ENCODE data around the gene NOP9.
"Not testable (repeated sequence)": the region's sequence is repeated elsewhere in the genome, so short reads cannot be mapped to it uniquely, and the experiment has no call there.

The NOP9 gene

DNA sequence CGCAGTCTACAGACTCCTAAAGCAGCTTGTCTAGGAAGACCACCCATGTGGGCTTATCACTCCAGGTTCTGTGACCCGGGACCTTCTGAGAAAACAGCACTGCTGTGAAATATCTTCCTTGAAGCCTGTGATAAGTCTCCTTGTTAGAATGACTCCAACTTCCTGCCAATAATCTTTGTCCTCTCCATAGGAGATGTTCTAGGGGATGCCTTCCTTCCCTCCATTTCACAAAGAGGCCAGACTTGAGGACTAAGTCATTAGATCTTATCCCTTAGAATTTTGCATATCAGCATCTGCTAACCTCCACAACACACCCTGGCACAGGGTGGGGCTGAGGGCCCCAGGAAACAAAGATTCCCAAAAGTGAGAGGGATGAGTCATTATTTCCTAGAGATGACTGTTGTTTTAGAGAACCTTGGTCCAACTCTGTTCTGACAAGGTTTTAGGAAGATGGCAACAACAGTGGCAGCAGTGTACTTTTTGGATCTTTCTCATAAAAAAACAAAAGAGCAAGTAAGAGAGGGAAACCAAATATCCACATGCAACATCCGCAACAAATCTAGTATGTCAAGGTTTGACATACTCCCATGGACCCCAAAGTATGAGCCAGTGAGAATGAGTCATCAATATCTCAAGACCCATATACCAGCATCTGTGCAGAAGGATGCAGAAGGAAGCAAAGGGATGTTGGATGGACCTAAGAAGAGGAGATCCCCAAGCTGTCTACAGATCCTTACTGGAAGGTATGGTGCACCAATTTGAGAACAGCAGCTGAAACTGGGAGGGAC is 17.7 kb downstream of the NOP9 start:
- ATAC-seq (replicated peaks; ENCODE audit: extremely low read depth, poor library complexity, severe bottlenecking) (no peak), DNase-seq (ENCODE audit: low spot score in 2 of 2) (no peak)
- Mint-ChIP-seq H3K27ac (ENCODE audit: low read depth) (no peak overlapping the region), H3K27me3 (no peaks in the 10 kb centered on the region), H3K36me3 (ENCODE audit: insufficient read depth) (peaks cover 4% of the 10 kb centered on the region), H3K9me3 (no peaks in the 10 kb centered on the region), H3K4me3 (no peak overlapping the region), H3K4me1 (peaks cover 46% of the 10 kb centered on the region)

DNA sequence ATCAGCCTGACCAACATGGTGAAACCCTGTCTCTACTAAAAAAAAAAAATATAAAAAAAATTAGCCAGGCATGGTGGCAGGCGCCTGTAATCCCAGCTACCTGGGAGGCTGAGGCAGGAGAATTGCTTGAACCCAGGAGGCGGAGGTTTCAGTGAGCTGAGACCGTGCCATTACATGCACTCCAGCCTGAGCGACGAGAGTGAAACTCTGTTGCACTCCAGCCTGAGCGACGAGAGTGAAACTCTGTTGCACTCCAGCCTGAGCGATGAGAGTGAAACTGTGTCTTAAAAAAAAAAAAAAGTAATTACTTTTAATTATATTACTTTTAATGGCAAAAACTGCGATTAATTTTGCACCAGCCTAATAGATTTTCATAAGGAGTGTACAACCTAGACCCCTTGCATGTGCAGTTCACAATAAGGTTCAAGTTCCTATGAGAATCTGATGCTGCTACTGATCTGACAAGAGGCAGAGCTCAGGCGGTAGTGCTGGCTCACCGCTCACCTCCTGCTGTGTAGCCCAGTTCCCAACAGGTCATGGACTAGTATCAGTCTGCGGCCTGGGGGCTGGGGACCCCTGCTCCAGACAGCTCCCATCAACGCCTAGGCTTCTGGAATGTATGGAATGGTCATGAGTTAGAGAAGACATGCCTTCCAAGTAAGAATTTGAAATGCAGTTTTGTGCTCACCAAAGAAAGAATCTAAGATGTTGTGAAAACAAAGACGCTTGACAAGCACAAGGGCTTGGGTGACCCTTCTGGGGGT is 21.7 kb downstream of the NOP9 start:
- ATAC-seq (replicated peaks; ENCODE audit: extremely low read depth, poor library complexity, severe bottlenecking): no peak
- Mint-ChIP-seq H3K36me3 (ENCODE audit: insufficient read depth) (no peaks in the 10 kb centered on the region), H3K9me3 (no peaks in the 10 kb centered on the region), H3K4me3 (no peak overlapping the region), H3K27ac (ENCODE audit: low read depth) (no peak overlapping the region), H3K27me3 (no peaks in the 10 kb centered on the region), H3K4me1 (peaks cover 17% of the 10 kb centered on the region)
- DNase-seq (ENCODE audit: low spot score in 2 of 2): no peak

DNA sequence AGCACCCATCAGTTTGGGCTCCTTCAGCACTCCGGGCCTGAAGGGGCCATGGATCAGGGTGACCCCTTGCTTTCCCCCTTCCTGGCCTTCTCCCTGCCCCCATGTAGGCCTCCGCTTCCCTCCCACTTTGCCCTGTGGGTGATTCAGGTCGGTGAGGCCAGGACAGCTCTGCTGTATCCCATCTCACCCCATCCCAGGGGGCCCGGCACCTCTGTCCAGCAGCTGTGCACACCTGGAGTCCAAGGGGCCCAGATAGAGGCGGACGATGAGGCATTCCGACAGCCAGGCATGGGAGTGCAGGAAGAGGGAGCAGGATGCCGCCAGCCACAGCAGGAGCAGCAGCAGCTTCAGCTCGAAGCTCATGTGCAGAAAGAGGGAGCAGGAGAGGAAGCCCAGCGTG is 23.0 kb downstream of the NOP9 start:
- no peak for ATAC-seq (replicated peaks; ENCODE audit: extremely low read depth, poor library complexity, severe bottlenecking)
- no peaks in the 10 kb centered on the region for H3K27me3 Mint-ChIP-seq
- H3K27ac Mint-ChIP-seq (ENCODE audit: low read depth): no peak overlapping the region
- no peak for DNase-seq (ENCODE audit: low spot score in 2 of 2)
- H3K36me3 Mint-ChIP-seq (ENCODE audit: insufficient read depth): no peaks in the 10 kb centered on the region
- peaks cover 26% of the 10 kb centered on the region for H3K4me1 Mint-ChIP-seq
- H3K4me3 Mint-ChIP-seq: no peak overlapping the region
- no peaks in the 10 kb centered on the region for H3K9me3 Mint-ChIP-seq

DNA sequence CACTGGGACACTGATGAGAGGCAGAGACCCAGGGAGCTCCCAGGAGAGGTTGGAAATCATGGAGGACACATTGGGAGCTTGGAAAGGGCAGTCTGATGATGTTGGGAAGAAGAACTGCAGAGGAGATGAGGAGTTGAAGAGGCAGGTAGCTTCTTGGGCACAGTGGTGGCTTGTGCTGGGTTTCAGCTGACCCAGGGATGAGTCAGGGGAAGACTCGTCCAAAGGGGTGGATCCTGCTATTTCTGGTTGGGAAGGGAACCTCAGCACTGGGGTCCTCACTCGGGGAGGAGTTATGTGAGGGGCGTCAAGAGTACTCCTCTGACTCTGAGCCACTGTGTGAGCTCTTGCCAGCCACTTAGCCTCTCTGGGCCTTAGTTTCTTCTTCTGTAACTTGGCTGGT is 23.7 kb downstream of the NOP9 start:
- no peak for ATAC-seq (replicated peaks; ENCODE audit: extremely low read depth, poor library complexity, severe bottlenecking)
- no peak for DNase-seq (ENCODE audit: low spot score in 2 of 2)
- no peaks in the 10 kb centered on the region for H3K27me3 Mint-ChIP-seq
- H3K4me1 Mint-ChIP-seq: peaks cover 32% of the 10 kb centered on the region
- H3K36me3 Mint-ChIP-seq (ENCODE audit: insufficient read depth): no peaks in the 10 kb centered on the region
- H3K4me3 Mint-ChIP-seq: no peak overlapping the region
- no peak overlapping the region for H3K27ac Mint-ChIP-seq (ENCODE audit: low read depth)
- no peaks in the 10 kb centered on the region for H3K9me3 Mint-ChIP-seq

DNA sequence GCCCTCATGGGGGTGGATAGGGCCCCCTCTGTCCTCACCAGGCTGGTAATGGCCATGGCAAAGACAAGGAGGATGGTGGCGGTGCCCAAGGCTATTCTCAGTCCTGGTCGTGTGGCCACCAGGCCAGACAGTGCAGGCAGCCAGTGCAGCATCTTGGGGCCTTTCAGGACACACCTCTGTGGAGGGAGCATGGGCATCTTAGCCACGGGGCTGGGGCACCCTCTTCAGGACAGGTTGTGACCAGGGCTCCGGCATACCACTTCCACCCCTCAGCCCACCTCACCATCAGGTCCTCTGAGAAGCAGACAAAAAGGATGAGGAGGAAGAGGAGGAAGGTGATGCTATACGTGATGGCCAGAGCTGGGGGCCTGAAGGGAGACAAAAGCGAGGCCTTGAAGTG is 24.4 kb downstream of the NOP9 start:
- Mint-ChIP-seq H3K27me3 (no peaks in the 10 kb centered on the region), H3K36me3 (ENCODE audit: insufficient read depth) (no peaks in the 10 kb centered on the region), H3K27ac (ENCODE audit: low read depth) (peak overlapping the region; percentile 22), H3K4me1 (peaks cover 34% of the 10 kb centered on the region), H3K4me3 (no peak overlapping the region), H3K9me3 (no peaks in the 10 kb centered on the region)
- DNase-seq (ENCODE audit: low spot score in 2 of 2) (no peak), ATAC-seq (replicated peaks; ENCODE audit: extremely low read depth, poor library complexity, severe bottlenecking) (no peak)

DNA sequence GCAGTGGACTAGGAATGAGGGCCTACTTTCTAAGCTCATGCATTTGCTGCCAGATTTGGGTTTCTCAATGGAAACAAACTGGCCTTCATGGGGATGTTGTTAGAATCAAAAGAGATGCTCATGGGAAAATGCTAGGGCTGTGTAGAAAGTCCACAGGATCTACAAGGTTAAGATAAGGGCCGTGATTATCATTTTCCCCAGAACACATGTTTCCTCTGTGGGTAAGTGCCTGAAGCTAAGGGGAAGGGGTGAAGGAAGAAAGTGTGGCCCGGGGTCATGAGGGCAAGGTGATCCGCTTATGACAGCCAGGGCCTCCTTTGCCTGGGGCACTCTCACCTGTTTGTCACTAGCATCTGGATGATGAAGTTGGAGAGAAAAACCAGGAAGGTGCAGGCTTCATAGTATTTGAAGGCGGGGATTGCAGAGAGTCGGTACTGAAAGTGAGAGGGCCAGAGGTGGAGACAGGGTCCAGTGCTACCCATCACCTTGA is 25.4 kb downstream of the NOP9 start:
- Mint-ChIP-seq H3K4me1 (peaks cover 40% of the 10 kb centered on the region), H3K27me3 (no peaks in the 10 kb centered on the region), H3K27ac (ENCODE audit: low read depth) (no peak overlapping the region), H3K9me3 (no peaks in the 10 kb centered on the region), H3K36me3 (ENCODE audit: insufficient read depth) (peaks cover 8% of the 10 kb centered on the region), H3K4me3 (no peak overlapping the region)
- no peak for DNase-seq (ENCODE audit: low spot score in 2 of 2)
- ATAC-seq (replicated peaks; ENCODE audit: extremely low read depth, poor library complexity, severe bottlenecking): no peak

DNA sequence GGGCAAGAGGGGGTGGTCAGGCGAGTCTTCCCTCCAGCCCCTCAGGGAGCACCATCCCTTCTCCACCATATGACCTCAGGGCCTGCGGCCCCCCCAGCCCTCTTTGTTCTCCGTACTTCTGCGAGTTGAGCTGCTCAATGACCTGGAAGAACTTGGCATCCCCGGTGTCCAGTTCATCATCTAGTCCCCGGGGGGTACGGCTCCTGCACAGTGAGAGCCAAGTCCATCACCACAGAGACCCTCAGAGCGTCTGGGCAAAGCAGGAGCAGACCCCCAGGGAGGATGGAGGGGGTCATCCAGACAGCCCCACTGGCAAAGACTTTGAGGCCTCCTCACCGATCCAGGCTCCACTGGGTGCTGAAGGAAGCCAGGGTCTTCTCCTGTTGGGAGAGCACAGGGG is 26.3 kb downstream of the NOP9 start:
- H3K27ac Mint-ChIP-seq (ENCODE audit: low read depth): no peak overlapping the region
- DNase-seq (ENCODE audit: low spot score in 2 of 2): no peak

DNA sequence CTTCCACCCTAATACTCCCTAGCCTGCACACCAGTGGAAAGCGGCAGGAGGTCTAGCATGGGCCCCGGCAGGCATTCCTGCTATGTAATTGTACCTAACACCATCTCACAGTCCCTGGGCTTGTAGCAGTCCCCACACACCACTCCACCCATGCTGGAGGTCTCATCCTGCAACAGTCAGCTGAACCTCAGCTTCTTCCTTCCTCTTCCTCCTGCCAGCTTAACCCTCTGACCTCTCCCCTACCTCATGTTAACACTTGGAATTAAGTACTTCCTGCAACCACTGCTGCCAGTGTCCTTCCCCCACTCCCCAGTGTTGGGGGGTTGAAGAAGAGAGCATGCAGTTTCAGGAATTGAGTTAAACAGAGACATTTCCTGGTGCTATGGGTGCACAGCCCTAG is 27.7 kb downstream of the NOP9 start:
- H3K9me3 Mint-ChIP-seq: no peaks in the 10 kb centered on the region
- DNase-seq (ENCODE audit: low spot score in 2 of 2) (no peak), ATAC-seq (replicated peaks; ENCODE audit: extremely low read depth, poor library complexity, severe bottlenecking) (no peak)
- H3K4me3 Mint-ChIP-seq: peak overlapping the region; percentile 48
- no peaks in the 10 kb centered on the region for H3K27me3 Mint-ChIP-seq
- H3K4me1 Mint-ChIP-seq: peaks cover 60% of the 10 kb centered on the region
- H3K36me3 Mint-ChIP-seq (ENCODE audit: insufficient read depth): peaks cover 15% of the 10 kb centered on the region
- peak overlapping the region; percentile 79 for H3K27ac Mint-ChIP-seq (ENCODE audit: low read depth)

More for the DNA sequence above, 26.3 kb downstream of the NOP9 start:
- peaks cover 11% of the 10 kb centered on the region for H3K36me3 Mint-ChIP-seq (ENCODE audit: insufficient read depth)
- no peak for ATAC-seq (replicated peaks; ENCODE audit: extremely low read depth, poor library complexity, severe bottlenecking)
- peaks cover 48% of the 10 kb centered on the region for H3K4me1 Mint-ChIP-seq
- H3K4me3 Mint-ChIP-seq: no peak overlapping the region
- H3K27me3 Mint-ChIP-seq: no peaks in the 10 kb centered on the region
- no peaks in the 10 kb centered on the region for H3K9me3 Mint-ChIP-seq

DNA sequence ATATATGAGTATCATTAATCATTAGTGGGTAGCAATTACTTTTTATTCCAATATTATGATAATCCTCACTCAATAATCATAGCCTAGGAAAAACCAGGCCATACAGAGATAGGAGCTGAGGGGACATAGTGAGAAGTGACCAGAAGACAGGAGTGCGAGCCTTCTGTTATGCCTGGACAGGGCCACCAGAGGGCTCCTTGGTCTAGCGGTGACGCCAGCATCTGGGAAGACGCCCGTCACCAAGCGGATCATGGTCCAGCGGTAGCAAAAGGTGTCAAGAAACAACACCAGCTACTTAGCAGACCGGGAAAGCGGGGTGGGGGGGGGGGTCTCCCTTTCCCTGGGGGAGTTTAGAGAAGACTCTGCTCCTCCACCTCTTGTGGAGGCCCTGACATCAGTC is 28.3 kb downstream of the NOP9 start:
- DNase-seq (ENCODE audit: low spot score in 2 of 2); H3K9me3 Mint-ChIP-seq; ATAC-seq (replicated peaks; ENCODE audit: extremely low read depth, poor library complexity, severe bottlenecking); H3K27me3 Mint-ChIP-seq: not testable (repeated sequence)
- Mint-ChIP-seq H3K4me3 (peak overlapping the region; percentile 48), H3K27ac (ENCODE audit: low read depth) (peak overlapping the region; percentile 79), H3K4me1 (peaks cover 62% of the 10 kb centered on the region), H3K36me3 (ENCODE audit: insufficient read depth) (peaks cover 19% of the 10 kb centered on the region)

DNA sequence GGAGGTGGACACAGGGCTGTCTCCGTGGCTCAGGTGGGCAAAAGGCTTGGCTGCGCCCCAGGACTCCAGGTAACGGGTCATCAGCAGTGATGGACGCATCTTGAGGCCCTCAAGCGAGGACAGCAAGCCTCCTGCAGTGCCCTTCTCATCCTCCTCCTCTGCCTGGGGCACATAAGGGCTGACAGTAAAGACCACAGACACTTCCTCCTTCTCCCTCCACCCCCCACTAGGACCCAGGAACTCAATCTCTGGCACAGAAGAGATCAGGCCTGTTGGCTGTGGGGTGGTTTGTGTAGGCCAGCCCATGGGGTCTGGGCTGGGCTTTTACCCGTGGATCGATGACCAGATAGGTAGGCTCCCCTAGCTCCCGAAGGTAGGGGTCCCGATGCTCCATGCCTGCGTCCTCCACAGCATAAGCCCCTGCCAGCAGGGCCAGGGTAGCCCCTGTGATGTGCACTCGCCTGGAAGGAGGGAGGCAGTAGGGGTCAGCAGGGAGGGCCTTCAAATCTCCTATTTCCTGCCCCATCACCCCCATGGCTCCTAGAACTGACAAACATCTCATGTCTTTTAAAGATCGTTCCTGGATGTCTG is 29.5 kb downstream of the NOP9 start:
- Mint-ChIP-seq H3K27ac (ENCODE audit: low read depth) (peak overlapping the region; percentile 79), H3K9me3 (no peaks in the 10 kb centered on the region)
- ATAC-seq (replicated peaks; ENCODE audit: extremely low read depth, poor library complexity, severe bottlenecking): no peak

DNA sequence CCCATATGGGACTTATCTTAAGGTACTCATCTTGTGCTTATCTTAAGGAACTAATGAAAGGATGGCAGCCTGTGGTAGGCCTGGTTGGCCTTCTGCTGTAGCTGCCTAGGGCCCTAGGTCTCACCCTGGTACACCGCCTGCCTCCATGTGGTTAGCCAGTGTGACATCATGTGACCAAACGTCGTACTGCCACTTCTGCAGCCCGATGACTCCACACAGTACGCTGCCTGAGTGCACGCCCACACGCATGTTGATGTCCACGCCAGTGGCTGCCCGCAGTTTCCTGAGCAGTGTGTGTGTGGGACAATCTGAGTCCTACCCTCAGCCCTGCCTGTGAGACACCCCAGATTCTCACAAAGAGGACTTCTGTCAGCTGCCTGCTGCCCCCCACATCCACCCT is 30.1 kb downstream of the NOP9 start:
- H3K27ac Mint-ChIP-seq (ENCODE audit: low read depth): peak overlapping the region; percentile 79
- ATAC-seq (replicated peaks; ENCODE audit: extremely low read depth, poor library complexity, severe bottlenecking): peak; percentile 87
- H3K4me1 Mint-ChIP-seq: peaks cover 56% of the 10 kb centered on the region

More for the DNA sequence above, 29.5 kb downstream of the NOP9 start:
- peaks cover 56% of the 10 kb centered on the region for H3K4me1 Mint-ChIP-seq
- no peaks in the 10 kb centered on the region for H3K27me3 Mint-ChIP-seq
- H3K36me3 Mint-ChIP-seq (ENCODE audit: insufficient read depth): peaks cover 21% of the 10 kb centered on the region
- H3K4me3 Mint-ChIP-seq: peak overlapping the region; percentile 53
- no peak for DNase-seq (ENCODE audit: low spot score in 2 of 2)

DNA sequence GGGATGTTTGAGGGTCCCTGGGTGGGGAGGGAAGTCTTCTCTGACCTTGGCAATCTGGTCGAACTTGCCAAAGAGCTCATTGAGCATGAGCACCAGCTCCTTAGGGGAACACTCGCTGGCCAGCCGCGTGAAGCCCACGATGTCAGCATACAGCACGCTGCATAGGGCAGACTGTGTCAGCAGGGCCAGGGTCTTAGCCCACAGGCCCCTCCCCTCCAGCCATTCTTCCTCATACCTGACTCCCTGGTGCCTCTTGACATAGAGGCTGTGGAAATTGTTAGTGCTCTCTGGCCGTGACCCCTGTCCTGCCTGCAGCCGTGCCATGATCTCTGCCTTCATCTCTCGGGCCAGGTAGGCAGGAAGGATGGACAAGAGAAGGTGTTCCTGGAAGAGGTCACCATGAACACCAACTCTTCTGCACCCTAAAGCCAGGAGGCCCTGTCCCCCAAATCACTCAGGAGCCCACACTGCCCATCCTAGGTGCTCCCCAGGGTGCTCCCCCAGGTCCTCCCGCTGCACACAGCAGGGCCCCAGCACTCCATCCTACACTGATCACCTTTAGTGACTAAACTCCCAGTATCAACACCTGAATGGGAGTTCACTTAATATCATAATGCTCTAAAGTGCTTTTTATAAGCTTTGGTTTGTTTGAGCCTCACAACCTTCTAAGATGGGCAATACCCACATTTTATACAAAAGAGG is 31.5 kb downstream of the NOP9 start:
- Mint-ChIP-seq H3K4me3 (no peak overlapping the region), H3K36me3 (ENCODE audit: insufficient read depth) (peaks cover 21% of the 10 kb centered on the region), H3K27me3 (peaks cover 12% of the 10 kb centered on the region), H3K9me3 (no peaks in the 10 kb centered on the region), H3K4me1 (peaks cover 65% of the 10 kb centered on the region), H3K27ac (ENCODE audit: low read depth) (peak overlapping the region; percentile 83)
- no peak for DNase-seq (ENCODE audit: low spot score in 2 of 2)
- ATAC-seq (replicated peaks; ENCODE audit: extremely low read depth, poor library complexity, severe bottlenecking): no peak

More for the DNA sequence above, 30.1 kb downstream of the NOP9 start:
- peak; percentile 60 to 82 for DNase-seq (ENCODE audit: low spot score in 2 of 2)
- H3K27me3 Mint-ChIP-seq: peaks cover 2% of the 10 kb centered on the region
- H3K4me3 Mint-ChIP-seq: peak overlapping the region; percentile 53
- H3K36me3 Mint-ChIP-seq (ENCODE audit: insufficient read depth): peaks cover 21% of the 10 kb centered on the region
- H3K9me3 Mint-ChIP-seq: no peaks in the 10 kb centered on the region
